ENCODE measurements around the gene ACOX1. TPM values are rescaled to one million over a fixed set of nuclear protein-coding genes. Genes with fewer than 3 reads are reported as not detected.

Gene ACOX1
- total and polyA plus RNA-seq, 2 of the 13 experiments (the other 11 are each of a cell fraction or from before 2014, with no cell fraction given): 86.4 to 120 TPM

- TF ChIP-seq ZXDC (CRISPR knock-in tag; IDR thresholded peaks at IDR 0.05) (no peak; the same call in 1 of the 2 replicates), SNAPC2 (CRISPR knock-in tag; IDR thresholded peaks at IDR 0.05) (peak; percentile 82), FOXA3 (CRISPR knock-in tag; IDR thresholded peaks at IDR 0.05) (peak; percentile 80), TBX2 (CRISPR knock-in tag; IDR thresholded peaks at IDR 0.05; ENCODE audit: borderline replicate concordance) (0 out of 2 replicates have a peak, but pooled peaks have one; percentile 66), TRAFD1 (CRISPR knock-in tag; IDR thresholded peaks at IDR 0.05; ENCODE audit: borderline replicate concordance) (peak; percentile 23; the same call in 1 of the 2 replicates), NFKBIZ (CRISPR knock-in tag; IDR thresholded peaks at IDR 0.05) (0 out of 2 replicates have a peak, but pooled peaks have one; percentile 29), CSRNP1 (CRISPR knock-in tag; IDR thresholded peaks at IDR 0.05) (peak; percentile 78), ZNF550 (CRISPR knock-in tag; IDR thresholded peaks at IDR 0.05; ENCODE audit: borderline replicate concordance) (no peak), ZNF746 (CRISPR knock-in tag; IDR thresholded peaks at IDR 0.05) (peak; percentile 54; the same call in 1 of the 2 replicates), ZNF607 (CRISPR knock-in tag; IDR thresholded peaks at IDR 0.05; ENCODE audit: borderline replicate concordance) (peak; percentile 73; the same call in 1 of the 2 replicates), MAFK (conservative IDR thresholded peaks at IDR 0.05 in 1 of 2, IDR thresholded peaks at IDR 0.05 in 1 of 2; ENCODE audit: low read length in 2 of 2) (0 out of 4 replicates have a peak, but pooled peaks of 1 of the 2 experiments have one; percentile 4), ZFY (CRISPR knock-in tag; IDR thresholded peaks at IDR 0.05) (peak; percentile 65; the same call in 1 of the 2 replicates), ZBTB1 (CRISPR knock-in tag; IDR thresholded peaks at IDR 0.05; ENCODE audit: borderline replicate concordance) (no peak), ZNF414 (CRISPR knock-in tag; IDR thresholded peaks at IDR 0.05) (no peak), SPEN (CRISPR knock-in tag; IDR thresholded peaks at IDR 0.05; ENCODE audit: low read depth) (peak; percentile 90; the same call in 1 of the 2 replicates), STAG1 (CRISPR knock-in tag; IDR thresholded peaks at IDR 0.05) (peak; percentile 18; the same call in 1 of the 2 replicates)
- TF ChIP-seq, protein P1, sequence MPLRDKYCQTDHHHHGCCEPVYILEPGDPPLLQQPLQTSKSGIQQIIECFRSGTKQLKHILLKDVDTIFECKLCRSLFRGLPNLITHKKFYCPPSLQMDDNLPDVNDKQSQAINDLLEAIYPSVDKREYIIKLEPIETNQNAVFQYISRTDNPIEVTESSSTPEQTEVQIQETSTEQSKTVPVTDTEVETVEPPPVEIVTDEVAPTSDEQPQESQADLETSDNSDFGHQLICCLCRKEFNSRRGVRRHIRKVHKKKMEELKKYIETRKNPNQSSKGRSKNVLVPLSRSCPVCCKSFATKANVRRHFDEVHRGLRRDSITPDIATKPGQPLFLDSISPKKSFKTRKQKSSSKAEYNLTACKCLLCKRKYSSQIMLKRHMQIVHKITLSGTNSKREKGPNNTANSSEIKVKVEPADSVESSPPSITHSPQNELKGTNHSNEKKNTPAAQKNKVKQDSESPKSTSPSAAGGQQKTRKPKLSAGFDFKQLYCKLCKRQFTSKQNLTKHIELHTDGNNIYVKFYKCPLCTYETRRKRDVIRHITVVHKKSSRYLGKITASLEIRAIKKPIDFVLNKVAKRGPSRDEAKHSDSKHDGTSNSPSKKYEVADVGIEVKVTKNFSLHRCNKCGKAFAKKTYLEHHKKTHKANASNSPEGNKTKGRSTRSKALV (CRISPR knock-in tag; IDR thresholded peaks at IDR 0.05): peak; percentile 51; the same call in 1 of the 2 replicates
Observed at GRCh38 chr17:75996665-75997590, 18.0 kb upstream of the ACOX1 start (continued).
